SK-N-MC (cell line): Measurements from ENCODE around the gene CSF2.

Experiments
- DNase-seq: peaks from one replicate; pipeline ENCODE4 v3.0.0-alpha.2; 2011; ENCODE audit warnings: low read depth, low spot score
- H3K27ac ChIP-seq: fragments of 200-600 bp; sonication (generic); 2 replicates; pipeline ENCODE4 v1.5.1; 2016; ENCODE audit warnings: mixed run types
- H3K36me3 ChIP-seq: fragments of 200-600 bp; sonication (generic); 2 replicates; pipeline ENCODE4 v1.6.1; 2017; ENCODE audit warnings: antibody characterized with exemption, low read length, mixed read lengths; ENCODE audit not compliant: insufficient read depth
- H3K4me3 ChIP-seq: fragments of 200-600 bp; sonication (generic); 2 replicates; pipeline ENCODE4 v1.5.1; 2016
- H3K9ac ChIP-seq: fragments of 200-600 bp; sonication (generic); 2 replicates; pipeline ENCODE4 v1.8.0; 2017; ENCODE audit warnings: mixed run types, mixed read lengths; ENCODE audit not compliant: insufficient read length
- H3K9me3 ChIP-seq: fragments of 200-600 bp; sonication (generic); 2 replicates; pipeline ENCODE4 v1.6.1; 2017; ENCODE audit warnings: low read depth, mild to moderate bottlenecking, antibody characterized with exemption, low read length, moderate library complexity, mixed read lengths
- EZH2 ChIP-seq: fragments of 200-600 bp; sonication (generic); IDR thresholded peaks from one replicate; pipeline ENCODE4 v1.6.1; 2017; ENCODE audit warnings: antibody characterized with exemption
- FOXP2 ChIP-seq: optimal IDR thresholded peaks from 2 replicates; pipeline ENCODE3; 2011; ENCODE audit warnings: mild to moderate bottlenecking, moderate library complexity; ENCODE audit not compliant: insufficient read depth; ENCODE audit errors: extremely low read length, control extremely low read depth
- POLR2AphosphoS5 ChIP-seq: IDR thresholded peaks from 2 replicates; pipeline ENCODE4 v1.6.1; 2012; ENCODE audit warnings: mild to moderate bottlenecking, low read depth, low read length, borderline replicate concordance

Gene CSF2

GRCh38 chr5:132076983-132077382, 3.4 kb downstream of the CSF2 start:
- TF ChIP-seq EZH2 (no peak), FOXP2 (no peak), POLR2AphosphoS5 (no peak)
- no peak for DNase-seq
- Histone ChIP-seq H3K36me3 (no peaks in the 10 kb centered on the region), H3K9me3 (no peaks in the 10 kb centered on the region), H3K27ac (no peak overlapping the region), H3K9ac (no peak overlapping the region), H3K4me3 (no peak overlapping the region)

GRCh38 chr5:132079081-132079480, 5.5 kb downstream of the CSF2 start:
- TF ChIP-seq EZH2 (no peak), FOXP2 (no peak), POLR2AphosphoS5 (no peak)
- no peak for DNase-seq
- H3K9me3 ChIP-seq, result no peaks in the 10 kb centered on the region
- H3K9ac ChIP-seq, result no peak overlapping the region
- no peak overlapping the region for H3K27ac ChIP-seq
- H3K4me3 ChIP-seq, result no peak overlapping the region
- H3K36me3 ChIP-seq, result no peaks in the 10 kb centered on the region

- no peak for DNase-seq
- Histone ChIP-seq H3K36me3 (no peaks in the 10 kb centered on the region), H3K9me3 (no peaks in the 10 kb centered on the region), H3K4me3 (no peak overlapping the region), H3K9ac (no peak overlapping the region), H3K27ac (no peak overlapping the region)
- TF ChIP-seq FOXP2 (no peak), EZH2 (no peak), POLR2AphosphoS5 (no peak)
These were observed 6.0 kb downstream of the CSF2 start for GRCh38 chr5:132079619-132080018.

- no peak overlapping the region for H3K27ac ChIP-seq
- no peaks in the 10 kb centered on the region for H3K36me3 ChIP-seq
- no peak for DNase-seq
- no peaks in the 10 kb centered on the region for H3K9me3 ChIP-seq
- no peak overlapping the region for H3K9ac ChIP-seq
- no peak overlapping the region for H3K4me3 ChIP-seq
- TF ChIP-seq POLR2AphosphoS5, result no peak
- TF ChIP-seq EZH2, result no peak
- TF ChIP-seq FOXP2, result no peak
These were observed 7.0 kb downstream of the CSF2 start for GRCh38 chr5:132080595-132080994.

GRCh38 chr5:132081458-132081857, 7.9 kb downstream of the CSF2 start:
- Histone ChIP-seq H3K27ac (no peak overlapping the region), H3K9me3 (no peaks in the 10 kb centered on the region), H3K4me3 (no peak overlapping the region), H3K36me3 (no peaks in the 10 kb centered on the region), H3K9ac (no peak overlapping the region)
- no peak for DNase-seq
- TF ChIP-seq EZH2, result no peak
- no peak for TF ChIP-seq POLR2AphosphoS5
- no peak for TF ChIP-seq FOXP2

GRCh38 chr5:132082329-132083023, 8.9 kb downstream of the CSF2 start:
- no peaks in the 10 kb centered on the region for H3K9me3 ChIP-seq
- DNase-seq, result no peak
- H3K27ac ChIP-seq, result no peak overlapping the region
- H3K9ac ChIP-seq, result no peak overlapping the region
- H3K36me3 ChIP-seq, result no peaks in the 10 kb centered on the region
- H3K4me3 ChIP-seq, result no peak overlapping the region
- TF ChIP-seq EZH2 (no peak), POLR2AphosphoS5 (no peak), FOXP2 (no peak)

- no peaks in the 10 kb centered on the region for H3K9me3 ChIP-seq
- no peak overlapping the region for H3K4me3 ChIP-seq
- no peak overlapping the region for H3K9ac ChIP-seq
- H3K36me3 ChIP-seq, result no peaks in the 10 kb centered on the region
- TF ChIP-seq POLR2AphosphoS5 (no peak), EZH2 (no peak), FOXP2 (no peak)
- no peak overlapping the region for H3K27ac ChIP-seq
- no peak for DNase-seq
These were observed 9.6 kb downstream of the CSF2 start for GRCh38 chr5:132083071-132083678.

GRCh38 chr5:132085686-132086085, 12.1 kb downstream of the CSF2 start:
- no peak overlapping the region for H3K4me3 ChIP-seq
- H3K36me3 ChIP-seq, result no peaks in the 10 kb centered on the region
- no peaks in the 10 kb centered on the region for H3K9me3 ChIP-seq
- DNase-seq, result no peak
- no peak for TF ChIP-seq EZH2
- no peak for TF ChIP-seq POLR2AphosphoS5
- no peak for TF ChIP-seq FOXP2
- no peak overlapping the region for H3K9ac ChIP-seq
- no peak overlapping the region for H3K27ac ChIP-seq
